Effector memory CD8-positive, alpha-beta T cell (primary cell): ENCODE data around the gene PAPOLB.
A peak's percentile ranks its signal among the peaks of the same experiment; 100 is the strongest.

Experiments used
- ATAC-seq: fragments of 150-1000 bp; cut with Tn5 transposase; replicated peaks from 2 replicates; pipeline ENCODE4 v1.10.0; 2021; ENCODE audit warnings: mild to moderate bottlenecking, moderate library complexity
- DNase-seq, 3 experiments: peaks; one replicate each; pipeline ENCODE4 v3.0.0; 2021
- H3K27ac Mint-ChIP-seq, 2 donors: one replicate each; pipeline ENCODE4 v1.8.0; 2022; ENCODE audit warnings: mild to moderate bottlenecking in 2 of 2, mixed read lengths in 2 of 2, moderate library complexity in 2 of 2
- H3K27me3 Mint-ChIP-seq, 2 donors: one replicate each; pipeline ENCODE4 v1.8.0; 2022; ENCODE audit warnings: mixed read lengths in 2 of 2
- H3K36me3 Mint-ChIP-seq: one replicate; pipeline ENCODE4 v1.8.0; 2022; ENCODE audit warnings: mild to moderate bottlenecking, moderate library complexity, mixed read lengths; ENCODE audit not compliant: insufficient read depth
- H3K4me1 Mint-ChIP-seq, 2 donors: one replicate each; pipeline ENCODE4 v1.8.0; 2022; ENCODE audit warnings: low read depth in 2 of 2, mixed read lengths in 2 of 2
- H3K4me3 Mint-ChIP-seq, 2 donors: one replicate each; pipeline ENCODE4 v1.8.0; 2022; ENCODE audit warnings: mild to moderate bottlenecking in 2 of 2, mixed read lengths in 2 of 2, moderate library complexity in 2 of 2
- H3K9me3 Mint-ChIP-seq, 2 donors: one replicate each; pipeline ENCODE4 v1.8.0; 2022; ENCODE audit warnings: mixed read lengths in 2 of 2

PAPOLB gene

DNA sequence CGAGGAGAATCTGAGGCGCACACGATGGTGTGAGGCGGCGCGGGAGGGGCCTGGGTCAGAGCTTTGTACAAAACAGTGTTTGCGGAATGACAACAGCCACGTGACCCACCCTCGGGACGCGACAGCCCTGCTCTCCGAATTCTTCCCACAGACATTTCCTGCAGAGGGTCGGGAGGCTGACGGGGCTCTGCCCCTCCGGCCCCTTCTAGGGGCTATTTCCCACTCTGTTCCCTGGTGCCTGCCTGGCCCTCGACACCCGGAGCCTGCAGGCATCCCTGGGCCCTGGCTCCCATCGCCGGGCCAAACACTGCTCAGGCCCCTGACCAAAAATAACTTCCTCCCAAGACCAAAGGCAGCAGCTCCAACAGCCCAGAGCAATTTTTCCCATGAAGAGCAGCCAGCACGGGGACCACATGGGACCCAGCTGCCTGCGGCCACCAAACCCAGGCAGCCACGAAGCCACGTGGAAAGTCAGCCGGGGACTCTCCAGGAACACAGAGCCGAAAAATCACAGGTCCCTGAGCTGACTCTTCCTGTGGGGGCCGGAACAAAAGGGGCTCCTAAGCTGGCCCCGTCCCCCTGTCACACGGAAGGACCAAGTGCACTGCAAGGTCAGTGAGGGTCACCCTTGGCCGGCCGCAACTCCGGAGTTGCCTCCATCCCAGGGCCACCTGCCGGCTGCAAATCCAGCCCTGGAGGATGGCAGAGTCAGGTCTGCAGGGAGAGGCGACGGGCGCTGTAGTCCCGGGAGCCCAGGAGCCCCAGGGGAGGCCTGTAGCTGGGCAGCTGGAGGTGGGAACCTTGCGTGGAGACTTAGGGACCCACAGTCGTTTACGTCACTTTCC, 42.0 kb downstream of the PAPOLB start:
- Mint-ChIP-seq H3K4me1 (no peaks in the 10 kb centered on the region), H3K27me3 (peaks cover 16 to 69% of the 10 kb centered on the region in 2 donors), H3K9me3 (no peaks in the 10 kb centered on the region), H3K4me3 (no peak overlapping the region), H3K27ac (no peak overlapping the region), H3K36me3 (no peaks in the 10 kb centered on the region)
- DNase-seq = no peak
- ATAC-seq = no peak

DNA sequence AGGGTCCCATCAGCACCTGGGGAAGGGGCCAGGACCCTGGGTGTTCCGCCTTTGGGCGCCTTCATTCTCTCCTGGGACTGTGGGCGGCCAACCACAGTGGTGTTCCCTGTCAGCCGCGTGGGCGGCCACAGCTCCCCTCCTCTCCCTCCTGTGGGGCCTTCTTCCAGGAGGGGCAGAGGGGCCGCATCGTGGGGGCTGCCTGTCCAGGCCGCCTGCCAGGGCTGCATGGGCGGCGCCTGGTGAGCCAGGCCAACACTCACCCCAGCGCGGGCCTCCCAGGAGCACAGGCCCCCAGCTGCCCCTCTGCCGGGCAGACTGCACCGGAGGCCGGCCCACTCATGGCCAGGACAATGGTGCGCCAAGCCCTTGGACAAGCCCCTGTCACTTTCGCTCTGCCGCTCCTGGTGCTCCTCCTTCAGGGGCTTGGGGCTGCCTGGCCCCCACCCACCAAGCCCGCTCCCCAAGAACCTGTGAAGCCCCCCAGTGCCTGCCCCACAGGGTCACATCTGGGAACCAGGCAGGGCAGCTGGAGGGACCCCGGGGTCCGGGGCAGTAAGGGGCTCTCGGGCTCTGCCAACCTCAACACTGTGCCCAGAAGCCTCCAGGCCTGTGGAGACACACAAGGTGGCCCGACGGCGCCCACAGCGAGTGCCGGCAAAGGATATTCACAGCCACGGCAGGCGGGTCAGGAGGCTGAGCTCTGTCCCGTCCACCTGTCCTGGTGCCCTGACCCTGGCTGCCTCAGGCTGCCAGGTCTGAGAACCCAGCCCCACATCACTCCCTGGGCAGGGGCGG, 43.6 kb downstream of the PAPOLB start:
- no peak overlapping the region for H3K4me3 Mint-ChIP-seq
- DNase-seq (no peak), ATAC-seq (no peak)
- peaks cover 27 to 80% of the 10 kb centered on the region in 2 donors for H3K27me3 Mint-ChIP-seq
- no peaks in the 10 kb centered on the region for H3K36me3 Mint-ChIP-seq
- no peaks in the 10 kb centered on the region for H3K9me3 Mint-ChIP-seq
- H3K27ac Mint-ChIP-seq = no peak overlapping the region
- H3K4me1 Mint-ChIP-seq = no peaks in the 10 kb centered on the region

DNA sequence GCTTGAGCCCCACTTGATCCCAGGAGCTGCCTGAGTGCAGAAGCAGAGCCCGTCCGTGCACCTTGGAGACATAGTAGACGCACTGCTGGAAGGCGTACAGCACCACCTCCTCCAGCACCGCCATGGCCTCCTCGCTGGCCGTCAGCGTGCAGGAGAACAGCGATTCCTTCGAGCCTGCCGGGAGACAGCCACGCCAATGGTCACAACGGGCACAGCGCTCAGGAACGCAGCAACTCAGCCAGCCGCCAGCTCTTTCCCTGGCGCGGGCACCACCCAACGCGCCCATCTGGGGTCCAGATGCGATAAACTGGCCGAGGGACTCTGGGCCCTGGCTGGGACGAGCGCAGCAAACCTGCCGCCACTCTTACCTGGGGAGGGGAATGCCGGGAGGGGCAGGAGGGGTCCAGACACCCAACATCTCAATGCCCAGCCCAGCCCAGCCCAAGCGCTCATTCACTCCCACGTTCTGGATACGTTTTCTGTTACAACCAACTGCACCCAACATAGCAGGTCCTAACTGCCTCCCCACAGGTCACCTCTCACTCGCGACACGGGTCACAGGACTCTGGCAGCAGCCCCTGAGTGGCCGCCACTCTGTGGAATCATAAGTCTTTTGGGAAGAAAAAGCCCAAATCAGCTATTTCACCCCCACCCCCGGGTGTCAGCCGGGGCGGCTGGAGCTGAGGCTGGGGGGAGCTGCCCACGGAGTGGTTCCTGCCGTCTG, 44.5 kb downstream of the PAPOLB start:
- no peak overlapping the region for H3K27ac Mint-ChIP-seq
- no peaks in the 10 kb centered on the region for H3K9me3 Mint-ChIP-seq
- H3K36me3 Mint-ChIP-seq = no peaks in the 10 kb centered on the region
- no peak for ATAC-seq
- peaks cover 36 to 80% of the 10 kb centered on the region in 2 donors for H3K27me3 Mint-ChIP-seq
- DNase-seq = no peak
- no peak overlapping the region for H3K4me3 Mint-ChIP-seq
- no peaks in the 10 kb centered on the region for H3K4me1 Mint-ChIP-seq

DNA sequence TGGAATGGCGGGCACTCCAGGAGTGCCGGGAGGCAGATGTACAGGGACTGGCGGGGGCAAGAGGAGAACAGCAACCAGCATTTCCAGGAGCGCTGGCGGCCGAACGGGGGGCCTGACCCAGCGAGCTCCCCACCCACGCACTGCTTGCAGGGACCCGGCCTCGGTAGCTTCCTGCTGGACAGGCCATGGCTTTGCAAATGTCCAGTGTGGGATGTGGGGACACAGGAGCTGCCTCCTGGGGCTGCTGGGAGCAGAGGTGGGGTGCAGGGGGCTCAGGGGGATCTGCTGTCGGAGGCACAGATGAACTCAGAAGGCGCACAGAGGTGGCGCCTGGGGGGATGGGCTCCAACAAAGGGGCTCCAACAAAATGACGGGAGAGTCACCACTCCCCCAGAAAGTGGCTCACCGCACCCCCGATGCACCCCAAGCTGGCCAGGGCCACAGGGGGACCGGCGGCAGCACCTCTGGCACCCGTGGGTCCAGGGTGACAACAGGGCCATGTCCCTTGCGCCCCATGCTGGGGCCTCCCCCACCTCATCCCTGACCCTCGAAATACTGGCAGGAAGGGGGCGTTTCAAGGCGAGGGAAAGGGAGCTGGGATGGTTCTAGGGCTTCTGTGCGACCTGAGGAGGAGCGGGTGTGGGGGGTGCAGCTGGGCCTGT, 45.3 kb downstream of the PAPOLB start:
- DNase-seq = no peak
- Mint-ChIP-seq H3K27me3 (peaks cover 36 to 74% of the 10 kb centered on the region in 2 donors), H3K36me3 (no peaks in the 10 kb centered on the region), H3K9me3 (no peaks in the 10 kb centered on the region), H3K4me1 (no peaks in the 10 kb centered on the region), H3K4me3 (no peak overlapping the region), H3K27ac (no peak overlapping the region)
- no peak for ATAC-seq

DNA sequence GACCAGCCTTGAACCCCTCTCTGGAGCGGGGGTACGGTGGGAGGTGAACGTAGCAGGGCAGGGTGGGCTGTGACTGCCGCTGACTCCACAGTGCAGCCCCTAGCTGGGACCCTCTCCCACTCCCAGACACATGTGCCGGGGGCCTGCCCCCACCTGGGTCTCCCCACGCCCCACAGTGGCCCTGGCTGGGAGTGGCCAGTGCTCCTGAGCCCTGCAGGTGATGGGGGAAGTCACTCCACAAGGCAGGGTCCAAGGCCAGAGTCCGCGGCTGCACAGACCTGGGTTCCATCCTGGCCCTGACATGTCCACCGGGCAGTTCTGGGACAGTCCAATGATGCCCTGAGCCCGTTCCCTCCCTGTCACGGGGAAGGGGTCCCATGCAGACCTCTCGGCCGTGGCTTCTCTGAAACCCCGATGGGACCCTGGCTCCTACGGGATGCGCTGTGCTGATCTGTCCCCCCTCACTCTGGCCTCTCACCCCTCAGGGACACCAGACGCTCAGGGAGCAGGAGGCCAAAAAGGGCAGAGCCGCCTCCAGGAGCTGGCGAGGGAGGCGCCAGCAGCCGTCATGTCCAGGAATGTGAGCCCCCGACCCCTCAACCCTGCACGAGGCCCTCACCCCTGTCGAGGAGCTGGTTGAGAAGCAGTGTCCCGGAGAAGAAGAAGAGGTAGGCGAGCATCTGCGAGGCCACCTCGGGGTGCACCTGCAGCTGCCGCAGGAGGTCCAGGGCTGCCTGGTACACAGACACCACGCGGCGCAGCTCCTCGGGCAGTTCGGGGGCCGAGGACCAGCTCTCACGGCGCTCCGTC, 46.0 kb downstream of the PAPOLB start:
- H3K4me3 Mint-ChIP-seq = no peak overlapping the region
- DNase-seq (no peak), ATAC-seq (no peak)
- no peaks in the 10 kb centered on the region for H3K9me3 Mint-ChIP-seq
- peaks cover 36 to 67% of the 10 kb centered on the region in 2 donors for H3K27me3 Mint-ChIP-seq
- no peaks in the 10 kb centered on the region for H3K36me3 Mint-ChIP-seq
- no peaks in the 10 kb centered on the region for H3K4me1 Mint-ChIP-seq
- H3K27ac Mint-ChIP-seq = no peak overlapping the region

DNA sequence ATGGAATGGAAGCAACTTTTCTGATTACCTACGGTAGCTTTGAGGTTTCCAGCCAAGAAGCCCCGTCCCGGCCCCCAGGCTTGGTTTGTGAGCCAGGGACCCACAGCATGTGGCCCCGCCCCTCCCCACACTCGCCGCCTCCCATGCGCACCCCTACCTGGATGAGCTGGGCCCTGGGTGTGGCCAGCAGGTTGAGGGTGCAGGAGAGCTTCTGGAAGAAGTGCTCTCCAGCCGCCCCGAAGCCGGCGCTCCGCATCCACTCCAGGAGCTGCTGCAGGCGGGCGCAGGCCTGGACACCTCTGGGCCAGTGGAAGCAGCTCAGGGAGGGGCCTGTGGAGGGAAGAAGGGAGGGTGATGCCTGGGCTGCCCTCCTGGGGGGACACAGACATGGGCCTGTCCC, 46.7 kb downstream of the PAPOLB start:
- Mint-ChIP-seq H3K36me3 (no peaks in the 10 kb centered on the region), H3K27ac (no peak overlapping the region), H3K4me3 (no peak overlapping the region), H3K4me1 (no peaks in the 10 kb centered on the region), H3K27me3 (peaks cover 40 to 64% of the 10 kb centered on the region in 2 donors), H3K9me3 (no peaks in the 10 kb centered on the region)
- ATAC-seq = no peak
- no peak for DNase-seq

DNA sequence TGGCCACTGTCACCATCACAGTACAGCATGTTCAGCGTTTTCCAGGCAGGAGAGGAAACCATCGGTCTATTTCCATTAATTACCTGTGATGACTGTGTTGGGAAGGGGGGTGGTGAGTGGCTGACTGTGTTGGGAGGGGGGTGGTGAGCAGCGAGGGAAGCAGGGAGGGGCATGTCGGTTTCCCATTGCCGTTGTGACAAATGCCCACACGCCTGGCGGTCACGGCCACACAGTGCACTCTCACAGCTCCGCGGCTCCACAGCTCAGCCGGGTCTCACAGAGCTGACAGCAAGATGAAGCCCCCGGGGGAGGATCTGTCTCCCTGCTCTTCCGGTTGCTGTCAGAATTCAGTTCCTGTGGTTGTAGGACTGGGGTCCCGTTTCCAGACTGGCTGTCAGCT, 47.4 kb downstream of the PAPOLB start:
- H3K36me3 Mint-ChIP-seq = no peaks in the 10 kb centered on the region
- H3K4me3 Mint-ChIP-seq = no peak overlapping the region
- DNase-seq (no peak), ATAC-seq (no peak)
- H3K4me1 Mint-ChIP-seq = peaks cover 0 to 4% of the 10 kb centered on the region in 2 donors
- H3K9me3 Mint-ChIP-seq = no peaks in the 10 kb centered on the region
- no peak overlapping the region for H3K27ac Mint-ChIP-seq
- H3K27me3 Mint-ChIP-seq = peaks cover 34 to 58% of the 10 kb centered on the region in 2 donors

DNA sequence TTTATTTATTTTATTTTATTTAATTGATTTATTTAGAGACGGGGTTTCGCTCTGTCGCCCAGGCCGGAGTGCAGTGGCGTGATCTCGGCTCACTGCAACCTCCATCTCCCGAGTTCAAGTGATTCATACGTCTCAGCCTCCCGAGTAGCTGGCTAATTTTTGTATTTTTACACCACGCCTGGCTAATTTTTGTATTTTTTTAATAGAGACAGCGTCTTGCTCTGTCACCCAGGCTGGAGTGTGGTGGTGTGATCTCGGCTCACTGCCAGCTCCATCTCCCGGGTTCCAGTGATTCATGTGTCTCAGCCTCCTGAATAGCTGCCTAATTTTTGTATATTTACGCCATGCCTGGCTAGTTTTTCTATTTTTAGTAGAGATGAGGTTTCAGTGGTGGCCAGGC, 52.2 kb downstream of the PAPOLB start:
- H3K27me3 Mint-ChIP-seq = peaks cover 25 to 28% of the 10 kb centered on the region in 2 donors
- no peak overlapping the region for H3K27ac Mint-ChIP-seq
- DNase-seq (no peak), ATAC-seq (no peak)
- peaks cover 3 to 7% of the 10 kb centered on the region in 2 donors for H3K4me1 Mint-ChIP-seq
- H3K4me3 Mint-ChIP-seq = peak overlapping the region; percentile 74 to 75
- H3K36me3 Mint-ChIP-seq = peaks cover 3% of the 10 kb centered on the region
- H3K9me3 Mint-ChIP-seq = no peaks in the 10 kb centered on the region

DNA sequence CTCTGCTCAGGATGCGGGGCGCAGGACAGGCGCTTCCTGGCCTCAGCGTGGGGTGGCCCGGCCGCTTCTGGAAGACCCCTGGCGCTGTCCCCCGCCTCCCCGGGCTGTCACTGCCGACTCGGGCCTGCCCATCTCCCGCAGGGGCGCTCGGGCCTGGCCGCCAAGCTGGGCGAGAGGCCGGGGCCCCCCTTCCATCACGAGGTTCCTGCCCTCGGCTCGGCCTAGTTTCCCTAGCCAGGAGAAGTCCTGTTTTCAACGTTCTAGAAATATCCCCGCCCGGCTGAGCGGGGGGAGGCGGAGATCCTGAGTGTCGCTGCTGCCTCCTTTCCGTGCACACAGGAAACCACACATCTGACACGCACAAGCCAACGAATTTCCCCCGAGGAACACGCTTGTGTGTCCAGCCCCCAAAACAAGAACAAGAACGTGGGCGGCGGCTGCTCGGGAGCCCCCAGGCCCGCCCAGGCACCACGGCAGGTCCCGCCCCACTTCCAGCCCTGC, 52.7 kb downstream of the PAPOLB start:
- H3K27me3 Mint-ChIP-seq = peaks cover 20 to 23% of the 10 kb centered on the region in 2 donors
- no peaks in the 10 kb centered on the region for H3K9me3 Mint-ChIP-seq
- ATAC-seq = peak; percentile 86
- peaks cover 3% of the 10 kb centered on the region for H3K36me3 Mint-ChIP-seq
- H3K4me3 Mint-ChIP-seq = peak overlapping the region; percentile 74 to 75
- peaks cover 3 to 7% of the 10 kb centered on the region in 2 donors for H3K4me1 Mint-ChIP-seq
- no peak overlapping the region for H3K27ac Mint-ChIP-seq
- DNase-seq = peak; percentile 23 to 34 (median 31)

DNA sequence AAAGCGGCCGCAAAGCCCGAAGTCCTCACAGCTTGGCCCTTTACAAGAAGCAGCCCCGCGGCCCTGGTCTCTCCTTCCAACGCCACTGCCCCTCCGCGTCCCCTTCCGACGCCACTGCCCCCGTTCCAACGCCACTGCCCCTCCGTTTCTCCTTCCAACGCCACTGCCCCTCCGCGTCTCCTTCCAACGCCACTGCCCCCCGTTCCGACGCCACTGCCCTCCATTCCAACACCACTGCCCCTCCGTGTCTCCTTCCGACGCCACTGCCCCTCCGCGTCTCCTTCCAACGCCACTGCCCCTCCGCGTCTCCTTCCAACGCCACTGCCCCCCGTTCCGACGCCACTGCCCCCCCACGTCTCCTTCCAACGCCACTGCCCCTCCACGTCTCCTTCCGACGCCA, 53.3 kb downstream of the PAPOLB start:
- Mint-ChIP-seq H3K27ac (peak overlapping the region; percentile 16 to 31), H3K36me3 (peaks cover 3% of the 10 kb centered on the region), H3K9me3 (no peaks in the 10 kb centered on the region), H3K4me1 (peaks cover 3 to 7% of the 10 kb centered on the region in 2 donors), H3K27me3 (peaks cover 14 to 17% of the 10 kb centered on the region in 2 donors), H3K4me3 (peak overlapping the region; percentile 49 to 55)
- no peak for DNase-seq
- ATAC-seq = no peak

DNA sequence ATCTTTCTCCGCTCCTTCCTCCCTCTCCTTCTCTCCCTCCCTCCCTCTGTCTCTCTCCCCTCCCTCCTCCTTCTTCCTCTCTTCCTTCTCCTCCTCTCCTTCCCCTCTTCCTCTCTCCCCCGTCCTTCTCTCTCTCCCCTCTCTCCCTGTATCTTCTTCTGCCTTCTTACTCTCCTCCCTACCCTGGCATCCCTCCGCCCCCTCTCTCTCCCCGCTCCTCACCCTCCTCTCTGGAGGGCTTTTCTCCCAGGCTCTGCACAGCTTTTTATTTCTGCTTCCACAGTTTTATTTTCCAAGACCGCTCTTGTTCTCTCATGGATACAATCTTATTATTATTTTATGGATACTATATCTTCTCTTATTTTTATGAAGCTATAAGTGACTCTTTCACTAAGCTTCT, 53.8 kb downstream of the PAPOLB start:
- Mint-ChIP-seq H3K36me3 (peaks cover 3% of the 10 kb centered on the region), H3K4me3 (peak overlapping the region; percentile 44 to 49), H3K4me1 (peaks cover 3 to 7% of the 10 kb centered on the region in 2 donors), H3K27me3 (peaks cover 9 to 11% of the 10 kb centered on the region in 2 donors), H3K27ac (peak overlapping the region; percentile 16 to 31), H3K9me3 (no peaks in the 10 kb centered on the region)
- ATAC-seq (no peak), DNase-seq (no peak)
